NB4 (cell line): ENCODE measurements around the gene IL18.

ENCODE experiments used
- DNase-seq: peaks from one replicate; pipeline ENCODE4 v3.0.0; 2010; ENCODE audit warnings: low read depth
- H3K4me3 ChIP-seq: one replicate; pipeline ENCODE4 v1.5.1; 2011; ENCODE audit warnings: mild to moderate bottlenecking, low read depth, low read length, moderate library complexity
- CTCF ChIP-seq: IDR thresholded peaks from one replicate; pipeline ENCODE4 v1.5.1; 2012; ENCODE audit warnings: low read depth, low read length
- MAX ChIP-seq: IDR thresholded peaks from 2 replicates; pipeline ENCODE4 v1.6.1; 2011; ENCODE audit warnings: low read depth, low read length
- MYC ChIP-seq: IDR thresholded peaks from 2 replicates; pipeline ENCODE4 v1.6.1; 2011; ENCODE audit warnings: low read depth, low read length
- POLR2A ChIP-seq: IDR thresholded peaks from 2 replicates; pipeline ENCODE4 v1.6.1; 2011; ENCODE audit warnings: mild to moderate bottlenecking; ENCODE audit not compliant: insufficient read length; ENCODE audit errors: extremely low read depth

IL18 gene

GRCh38 chr11:112163875-112164685 is at the start of gene IL18:
Gene IL18 (minus strand): TSS chr11:112164094. CDS start chr11:112155053, 9,041 bp downstream.
- H3K4me3 ChIP-seq, result no peak within 1 kb of the TSS
- TF ChIP-seq POLR2A (no peak), MAX (no peak), CTCF (no peak), MYC (no peak)
- peak; percentile 25 for DNase-seq

- H3K4me3 ChIP-seq, result no peak overlapping the region
- no peak for DNase-seq
- TF ChIP-seq POLR2A (no peak), CTCF (no peak), MYC (no peak), MAX (no peak)
Measured at GRCh38 chr11:112212710-112213109, 48.8 kb upstream of the IL18 start.

GRCh38 chr11:112212290-112212689 is 48.4 kb upstream of the IL18 start:
- no peak for TF ChIP-seq MAX
- TF ChIP-seq POLR2A, result no peak
- no peak for TF ChIP-seq CTCF
- no peak for TF ChIP-seq MYC
- DNase-seq, result no peak
- no peak overlapping the region for H3K4me3 ChIP-seq

- DNase-seq, result no peak
Measured at GRCh38 chr11:112211536-112211935, 47.6 kb upstream of the IL18 start.

GRCh38 chr11:112210890-112211289 is 47.0 kb upstream of the IL18 start:
- TF ChIP-seq MAX (no peak), MYC (no peak), CTCF (no peak), POLR2A (no peak)
- H3K4me3 ChIP-seq, result no peak overlapping the region
- DNase-seq, result no peak

More at GRCh38 chr11:112211536-112211935, 47.6 kb upstream of the IL18 start:
- TF ChIP-seq CTCF, result no peak
- TF ChIP-seq POLR2A, result no peak
- no peak for TF ChIP-seq MYC
- TF ChIP-seq MAX, result no peak
- H3K4me3 ChIP-seq, result no peak overlapping the region
